HepG2 (cell line): ENCODE data around the gene AMIGO3. TPM values are rescaled to one million over a fixed set of nuclear protein-coding genes. Genes with fewer than 3 reads are reported as not detected.

Source experiments
- CHD4 ChIP-seq: fragments of 200-600 bp; sonication (generic); IDR thresholded peaks from 2 replicates; pipeline ENCODE4 v1.7.0; 2017; ENCODE audit warnings: mild to moderate bottlenecking, low read length, borderline replicate concordance
- EED ChIP-seq: sonication (generic); formaldehyde crosslinking; IDR thresholded peaks from 2 replicates; pipeline ENCODE4 v1.5.0; 2020; ENCODE audit warnings: mild to moderate bottlenecking, missing genetic modification reagents
- FOXJ3 ChIP-seq: sonication (generic); formaldehyde crosslinking; IDR thresholded peaks from 2 replicates; pipeline ENCODE4 v1.4.0; 2020; ENCODE audit warnings: missing genetic modification reagents, mild to moderate bottlenecking, borderline replicate concordance
- KAT7 ChIP-seq: IDR thresholded peaks from 2 replicates; pipeline ENCODE4 v1.6.1; 2018; ENCODE audit warnings: borderline replicate concordance, missing compliant biosample characterization
- MED1 ChIP-seq: sonication (generic); formaldehyde crosslinking; IDR thresholded peaks from 2 replicates; pipeline ENCODE4 v1.4.0; 2020; ENCODE audit warnings: missing genetic modification reagents
- MIER2 ChIP-seq: IDR thresholded peaks from 2 replicates; pipeline ENCODE4 v1.6.1; 2016; ENCODE audit warnings: missing biosample characterization, missing genetic modification reagents
- NFIC ChIP-seq: IDR thresholded peaks from 2 replicates; pipeline ENCODE4 v1.6.1; 2012; ENCODE audit warnings: mild to moderate bottlenecking, low read length, inconsistent platforms
- PAF1 ChIP-seq: IDR thresholded peaks from 2 replicates; pipeline ENCODE4 v1.6.1; 2016; ENCODE audit warnings: missing genetic modification reagents, missing compliant biosample characterization
- SMARCE1 ChIP-seq: fragments of 450-650 bp; IDR thresholded peaks from 2 replicates; pipeline ENCODE4 v1.6.1; 2017; ENCODE audit warnings: borderline replicate concordance
- TCF7L2 ChIP-seq: IDR thresholded peaks from 2 replicates; pipeline ENCODE4 v1.6.1; 2011; ENCODE audit warnings: mild to moderate bottlenecking, low read depth, low read length, moderate library complexity
- XBP1 ChIP-seq: sonication (generic); formaldehyde crosslinking; IDR thresholded peaks from 2 replicates; pipeline ENCODE4 v1.5.0; 2020; ENCODE audit warnings: missing genetic modification reagents
- ZBTB1 ChIP-seq: sonication (generic); formaldehyde crosslinking; IDR thresholded peaks from 2 replicates; pipeline ENCODE4 v1.4.0; 2020; ENCODE audit warnings: missing genetic modification reagents, borderline replicate concordance
- ZBTB21 ChIP-seq: sonication (generic); formaldehyde crosslinking; IDR thresholded peaks from 2 replicates; pipeline ENCODE4 v1.4.0; 2020; ENCODE audit warnings: missing genetic modification reagents
- ZFP36 ChIP-seq: fragments of 150-350 bp; IDR thresholded peaks from 2 replicates; pipeline ENCODE4 v1.6.1; 2018; ENCODE audit warnings: borderline replicate concordance, low read length, low read depth; ENCODE audit not compliant: partially characterized antibody
- ZNF333 ChIP-seq: sonication (generic); formaldehyde crosslinking; IDR thresholded peaks from 2 replicates; pipeline ENCODE4 v1.4.0; 2020; ENCODE audit warnings: mild to moderate bottlenecking, missing genetic modification reagents, borderline replicate concordance
- ZNF614 ChIP-seq: IDR thresholded peaks from 2 replicates; pipeline ENCODE4 v1.6.1; 2018; ENCODE audit warnings: missing biosample characterization, missing genetic modification reagents, inconsistent platforms, borderline replicate concordance
- ZNF720 ChIP-seq: sonication (generic); formaldehyde crosslinking; IDR thresholded peaks from 2 replicates; pipeline ENCODE4 v1.4.0; 2020; ENCODE audit warnings: missing genetic modification reagents
- ZNF816 ChIP-seq: sonication (generic); formaldehyde crosslinking; IDR thresholded peaks from 2 replicates; pipeline ENCODE4 v1.8.0; 2022; ENCODE audit warnings: missing genetic modification reagents, mild to moderate bottlenecking, borderline replicate concordance
- ZNF850 ChIP-seq: sonication (generic); formaldehyde crosslinking; conservative IDR thresholded peaks from 2 replicates; pipeline ENCODE4 v1.9.0; 2021; ENCODE audit warnings: mild to moderate bottlenecking, missing genetic modification reagents
- polyA plus RNA-seq, 8 experiments: library from polyadenylated mRNA; depleted of rRNA in 3 of 8; stranded (reverse) in 7 of 8; unstranded in 1 of 8; fragments of >200 nt; fragmentation: Illumina TruSeq in 4 of 8; extraction: Trizol in 4 of 8; gene quantifications; 2 replicates each; pipeline versions ENCODE4 v1.2.1 to v1.2.3, GENCODE V29; 2011 to 2016; ENCODE audit warnings: low read depth in 4 of 8, missing spikeins in 1 of 8, mixed read lengths in 1 of 8; ENCODE audit not compliant: insufficient read depth in 1 of 8
- total RNA-seq, 5 experiments: library from RNA; depleted of rRNA; stranded (reverse); fragments of >200 nt; fragmentation: Illumina TruSeq; extraction: Trizol; gene quantifications; 2 replicates each; pipeline ENCODE4 v1.2.3, GENCODE V29; 2016; ENCODE audit warnings: low read depth in 1 of 5
- TF ChIP-seq, protein P1 (sequence below): sonication (generic); formaldehyde crosslinking; IDR thresholded peaks from 2 replicates; pipeline ENCODE4 v1.4.0; 2020; ENCODE audit warnings: missing genetic modification reagents, mild to moderate bottlenecking, borderline replicate concordance
- TF ChIP-seq, protein P2 (sequence below), 2 experiments: sonication (generic) in 1 of 2; formaldehyde crosslinking in 1 of 2; IDR thresholded peaks; 2 replicates each; pipeline versions ENCODE4 v1.5.1 to v1.6.1; 2011 to 2020; ENCODE audit warnings: borderline replicate concordance in 1 of 2, low read depth in 1 of 2, low read length in 1 of 2, mild to moderate bottlenecking in 1 of 2, missing genetic modification reagents in 1 of 2, moderate library complexity in 1 of 2
- TF ChIP-seq, protein P3 (sequence below): sonication (generic); formaldehyde crosslinking; IDR thresholded peaks from 2 replicates; pipeline ENCODE4 v1.4.0; 2020; ENCODE audit warnings: missing genetic modification reagents
- TF ChIP-seq, protein P4 (sequence below): sonication (generic); formaldehyde crosslinking; IDR thresholded peaks from 2 replicates; pipeline ENCODE4 v1.5.0; 2020; ENCODE audit warnings: mild to moderate bottlenecking, missing genetic modification reagents

The AMIGO3 gene
- total and polyA plus RNA-seq, 2 of the 13 experiments (the other 11 are each of a cell fraction or from before 2014, with no cell fraction given), result 0.35 TPM; not detected in 1

DNA sequence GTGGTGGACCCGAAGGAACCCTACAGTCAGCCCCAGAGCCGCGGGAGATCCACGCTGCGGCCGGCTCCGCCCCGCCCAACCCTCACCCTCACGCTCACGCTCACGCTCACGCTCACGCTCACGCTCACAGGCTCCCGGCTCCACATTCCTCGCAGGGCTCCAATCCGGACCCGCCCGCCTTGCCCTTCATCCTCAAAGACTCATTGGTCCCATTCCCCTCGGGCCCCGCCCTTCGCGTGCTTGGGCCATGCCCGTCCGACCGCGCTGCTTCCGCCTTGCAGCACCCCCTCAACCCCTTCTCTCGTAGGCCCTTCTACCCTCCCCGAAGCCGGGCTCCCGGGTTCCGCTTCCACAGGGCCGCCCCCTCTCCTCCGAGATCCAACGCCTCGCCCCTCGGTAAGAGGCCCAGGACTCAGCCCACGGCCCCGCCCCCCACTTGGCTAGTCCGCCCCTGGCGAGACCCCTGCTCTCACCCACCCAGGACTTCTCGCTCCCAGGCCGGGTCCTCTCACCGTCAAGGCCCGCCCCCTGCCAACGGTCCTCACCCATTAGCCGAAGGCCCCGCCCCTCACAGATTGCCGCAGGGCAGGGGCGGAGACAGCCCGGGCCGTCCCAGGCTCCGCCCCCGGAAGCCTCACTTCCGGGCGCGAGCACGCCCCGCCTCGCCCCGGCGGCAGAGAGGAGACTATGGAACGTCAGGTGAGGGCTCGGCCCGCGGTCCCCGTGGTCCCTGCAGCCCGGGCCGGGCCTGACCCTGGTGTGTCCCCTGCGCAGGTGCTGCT lies 45.6 kb downstream of the AMIGO3 start, which contains the start of gene APEH (continued):
- TF ChIP-seq XBP1 (CRISPR knock-in tag) (peak; percentile 67; the same call in 1 of the 2 replicates), EED (no peak), ZNF720 (CRISPR knock-in tag) (no peak), MED1 (CRISPR knock-in tag) (peak; percentile 32; the same call in 1 of the 2 replicates), FOXJ3 (CRISPR knock-in tag) (no peak), MIER2 (no peak), NFIC (no peak), ZNF333 (CRISPR knock-in tag) (peak; percentile 100), ZBTB21 (no peak), ZBTB1 (CRISPR knock-in tag) (no peak), ZNF816 (peak; percentile 89), PAF1 (CRISPR knock-in tag) (no peak), KAT7 (CRISPR knock-in tag) (no peak; the same call in 1 of the 2 replicates), ZNF614 (CRISPR knock-in tag) (no peak), ZFP36 (no peak), TCF7L2 (no peak), SMARCE1 (no peak), ZNF850 (CRISPR knock-in tag) (peak; percentile 84; the same call in 1 of the 2 replicates), CHD4 (peak; percentile 69; the same call in 1 of the 2 replicates)
- TF ChIP-seq, protein P1, sequence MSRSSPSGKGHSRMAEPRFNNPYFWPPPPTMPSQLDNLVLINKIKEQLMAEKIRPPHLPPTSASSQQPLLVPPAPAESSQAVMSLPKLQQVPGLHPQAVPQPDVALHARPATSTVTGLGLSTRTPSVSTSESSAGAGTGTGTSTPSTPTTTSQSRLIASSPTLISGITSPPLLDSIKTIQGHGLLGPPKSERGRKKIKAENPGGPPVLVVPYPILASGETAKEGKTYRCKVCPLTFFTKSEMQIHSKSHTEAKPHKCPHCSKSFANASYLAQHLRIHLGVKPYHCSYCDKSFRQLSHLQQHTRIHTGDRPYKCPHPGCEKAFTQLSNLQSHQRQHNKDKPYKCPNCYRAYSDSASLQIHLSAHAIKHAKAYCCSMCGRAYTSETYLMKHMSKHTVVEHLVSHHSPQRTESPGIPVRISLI (CRISPR knock-in tag), result no peak
- TF ChIP-seq, protein P2, sequence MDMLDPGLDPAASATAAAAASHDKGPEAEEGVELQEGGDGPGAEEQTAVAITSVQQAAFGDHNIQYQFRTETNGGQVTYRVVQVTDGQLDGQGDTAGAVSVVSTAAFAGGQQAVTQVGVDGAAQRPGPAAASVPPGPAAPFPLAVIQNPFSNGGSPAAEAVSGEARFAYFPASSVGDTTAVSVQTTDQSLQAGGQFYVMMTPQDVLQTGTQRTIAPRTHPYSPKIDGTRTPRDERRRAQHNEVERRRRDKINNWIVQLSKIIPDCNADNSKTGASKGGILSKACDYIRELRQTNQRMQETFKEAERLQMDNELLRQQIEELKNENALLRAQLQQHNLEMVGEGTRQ (IDR thresholded peaks at IDR 0.05; ENCODE audit: low read depth, low read length), result no peak
- TF ChIP-seq, protein P2 (CRISPR knock-in tag; IDR thresholded peaks at IDR 0.05; ENCODE audit: borderline replicate concordance), result no peak
- TF ChIP-seq, protein P3, sequence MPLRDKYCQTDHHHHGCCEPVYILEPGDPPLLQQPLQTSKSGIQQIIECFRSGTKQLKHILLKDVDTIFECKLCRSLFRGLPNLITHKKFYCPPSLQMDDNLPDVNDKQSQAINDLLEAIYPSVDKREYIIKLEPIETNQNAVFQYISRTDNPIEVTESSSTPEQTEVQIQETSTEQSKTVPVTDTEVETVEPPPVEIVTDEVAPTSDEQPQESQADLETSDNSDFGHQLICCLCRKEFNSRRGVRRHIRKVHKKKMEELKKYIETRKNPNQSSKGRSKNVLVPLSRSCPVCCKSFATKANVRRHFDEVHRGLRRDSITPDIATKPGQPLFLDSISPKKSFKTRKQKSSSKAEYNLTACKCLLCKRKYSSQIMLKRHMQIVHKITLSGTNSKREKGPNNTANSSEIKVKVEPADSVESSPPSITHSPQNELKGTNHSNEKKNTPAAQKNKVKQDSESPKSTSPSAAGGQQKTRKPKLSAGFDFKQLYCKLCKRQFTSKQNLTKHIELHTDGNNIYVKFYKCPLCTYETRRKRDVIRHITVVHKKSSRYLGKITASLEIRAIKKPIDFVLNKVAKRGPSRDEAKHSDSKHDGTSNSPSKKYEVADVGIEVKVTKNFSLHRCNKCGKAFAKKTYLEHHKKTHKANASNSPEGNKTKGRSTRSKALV (CRISPR knock-in tag), result no peak; the same call in 1 of the 2 replicates
- TF ChIP-seq, protein P4, sequence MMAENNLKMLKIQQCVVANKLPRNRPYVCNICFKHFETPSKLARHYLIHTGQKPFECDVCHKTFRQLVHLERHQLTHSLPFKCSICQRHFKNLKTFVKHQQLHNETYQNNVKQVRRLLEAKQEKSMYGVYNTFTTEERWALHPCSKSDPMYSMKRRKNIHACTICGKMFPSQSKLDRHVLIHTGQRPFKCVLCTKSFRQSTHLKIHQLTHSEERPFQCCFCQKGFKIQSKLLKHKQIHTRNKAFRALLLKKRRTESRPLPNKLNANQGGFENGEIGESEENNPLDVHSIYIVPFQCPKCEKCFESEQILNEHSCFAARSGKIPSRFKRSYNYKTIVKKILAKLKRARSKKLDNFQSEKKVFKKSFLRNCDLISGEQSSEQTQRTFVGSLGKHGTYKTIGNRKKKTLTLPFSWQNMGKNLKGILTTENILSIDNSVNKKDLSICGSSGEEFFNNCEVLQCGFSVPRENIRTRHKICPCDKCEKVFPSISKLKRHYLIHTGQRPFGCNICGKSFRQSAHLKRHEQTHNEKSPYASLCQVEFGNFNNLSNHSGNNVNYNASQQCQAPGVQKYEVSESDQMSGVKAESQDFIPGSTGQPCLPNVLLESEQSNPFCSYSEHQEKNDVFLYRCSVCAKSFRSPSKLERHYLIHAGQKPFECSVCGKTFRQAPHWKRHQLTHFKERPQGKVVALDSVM (CRISPR knock-in tag), result no peak
